Mucosa of rectum (tissue), 2 donors: ENCODE measurements around the gene TMEM178A.

Source experiments
- H3K27ac ChIP-seq, 2 donors: one replicate each; pipeline ENCODE4 v1.7.0; 2013; ENCODE audit warnings: inconsistent platforms in 2 of 2, low read depth in 2 of 2, low read length in 2 of 2
- H3K27me3 ChIP-seq, 2 donors: one replicate each; pipeline ENCODE4 v1.7.0; 2013; ENCODE audit warnings: low read length in 2 of 2; ENCODE audit not compliant: control insufficient read depth in 2 of 2, insufficient read depth in 2 of 2
- H3K36me3 ChIP-seq, 2 donors: one replicate each; pipeline ENCODE4 v1.7.0; 2013; ENCODE audit warnings: low read length in 2 of 2; ENCODE audit not compliant: control insufficient read depth in 2 of 2, insufficient read depth in 2 of 2
- H3K4me1 ChIP-seq, 2 donors: one replicate each; pipeline ENCODE4 v1.7.0; 2013; ENCODE audit warnings: low read length in 2 of 2, mild to moderate bottlenecking in 1 of 2; ENCODE audit not compliant: control insufficient read depth in 2 of 2, insufficient read depth in 2 of 2
- H3K4me3 ChIP-seq, 2 donors: one replicate each; pipeline ENCODE4 v1.7.0; 2013; ENCODE audit warnings: low read length in 2 of 2
- H3K9ac ChIP-seq, 2 donors: one replicate each; pipeline ENCODE4 v1.7.0; 2013; ENCODE audit warnings: low read length in 2 of 2, low read depth in 1 of 2, mild to moderate bottlenecking in 1 of 2
- H3K9me3 ChIP-seq, 2 donors: one replicate each; pipeline ENCODE4 v1.7.0; 2013; ENCODE audit warnings: low read length in 2 of 2; ENCODE audit not compliant: control insufficient read depth in 2 of 2
- donor health status: healthy.
- donor health status: Normal muscosa, but diverticular disease.

TMEM178A gene

DNA sequence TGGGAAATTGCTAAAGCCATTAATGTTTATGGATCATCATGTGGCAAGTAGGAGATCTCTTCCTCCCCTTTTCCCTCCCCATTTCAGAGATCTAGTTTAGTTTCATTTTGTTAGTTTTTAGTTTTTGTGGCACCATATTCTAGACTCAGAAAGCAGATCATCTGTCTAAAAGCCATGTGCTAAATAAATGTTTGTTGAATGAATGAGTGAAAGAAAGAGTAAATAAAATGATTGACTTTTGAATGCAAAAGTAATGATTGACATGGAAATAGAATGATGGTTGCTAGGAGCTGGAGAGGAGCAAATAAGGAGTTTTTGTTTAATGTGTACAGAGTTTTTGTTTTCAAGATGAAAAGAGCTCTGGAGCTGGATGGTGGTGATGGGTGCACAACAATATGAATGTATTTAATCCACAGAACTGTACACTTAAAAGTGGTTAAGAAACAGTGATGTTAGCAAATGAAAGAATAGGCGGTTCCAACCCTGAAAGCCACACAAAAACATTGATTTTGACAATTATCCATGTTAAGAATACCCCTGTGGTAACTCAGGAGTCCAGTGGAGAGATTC is 23.6 kb downstream of the TMEM178A start:
- Histone ChIP-seq H3K27ac (no peak overlapping the region), H3K4me3 (no peak overlapping the region), H3K9me3 (no peaks in the 10 kb centered on the region), H3K4me1 (no peaks in the 10 kb centered on the region), H3K27me3 (no peaks in the 10 kb centered on the region), H3K9ac (no peak overlapping the region), H3K36me3 (no peaks in the 10 kb centered on the region)

DNA sequence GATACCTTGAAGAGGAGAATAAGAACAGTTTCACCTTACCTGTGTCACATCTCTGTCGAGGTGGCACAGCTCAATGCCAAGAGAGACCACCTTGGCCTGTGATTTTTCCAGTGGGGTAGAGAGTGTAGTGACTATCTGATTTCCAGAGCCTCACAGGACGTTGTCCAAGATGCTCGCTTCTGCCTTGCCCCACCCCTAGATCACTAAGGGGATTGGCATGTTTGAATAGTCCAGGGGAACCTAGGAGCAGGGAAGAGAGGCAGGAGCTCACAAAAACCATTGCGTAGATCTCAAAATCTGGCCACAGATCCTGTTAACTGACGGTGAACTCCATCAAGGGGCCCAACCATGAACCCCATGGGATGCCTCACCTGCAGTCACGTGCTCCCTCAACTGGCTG is 24.2 kb downstream of the TMEM178A start:
- no peaks in the 10 kb centered on the region for H3K27me3 ChIP-seq
- H3K4me1 ChIP-seq, result no peaks in the 10 kb centered on the region
- no peak overlapping the region for H3K27ac ChIP-seq
- no peak overlapping the region for H3K4me3 ChIP-seq
- no peak overlapping the region for H3K9ac ChIP-seq
- H3K36me3 ChIP-seq, result no peaks in the 10 kb centered on the region
- H3K9me3 ChIP-seq, result no peaks in the 10 kb centered on the region

DNA sequence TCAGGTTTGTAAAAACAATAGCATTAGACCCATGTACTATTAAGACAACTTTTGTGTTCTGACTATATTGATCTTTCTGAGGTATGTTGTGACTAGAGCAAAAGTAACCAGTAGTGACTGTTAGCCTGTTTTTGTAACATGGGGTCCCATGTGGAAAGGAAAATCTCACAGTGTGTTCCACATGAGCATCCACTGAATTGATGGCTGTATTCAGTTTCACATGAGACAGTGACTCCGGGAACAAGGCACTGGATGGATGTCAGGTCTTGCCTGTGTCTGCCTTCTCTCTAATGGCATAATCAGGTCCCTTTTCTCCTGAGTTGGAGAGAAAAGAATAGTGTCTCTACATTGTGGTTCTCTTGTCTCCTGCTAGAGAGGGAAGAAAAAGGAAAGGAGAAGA is 27.5 kb downstream of the TMEM178A start:
- Histone ChIP-seq H3K36me3 (no peaks in the 10 kb centered on the region), H3K9me3 (no peaks in the 10 kb centered on the region), H3K4me3 (no peak overlapping the region), H3K27me3 (no peaks in the 10 kb centered on the region), H3K9ac (no peak overlapping the region), H3K4me1 (no peaks in the 10 kb centered on the region), H3K27ac (no peak overlapping the region)

DNA sequence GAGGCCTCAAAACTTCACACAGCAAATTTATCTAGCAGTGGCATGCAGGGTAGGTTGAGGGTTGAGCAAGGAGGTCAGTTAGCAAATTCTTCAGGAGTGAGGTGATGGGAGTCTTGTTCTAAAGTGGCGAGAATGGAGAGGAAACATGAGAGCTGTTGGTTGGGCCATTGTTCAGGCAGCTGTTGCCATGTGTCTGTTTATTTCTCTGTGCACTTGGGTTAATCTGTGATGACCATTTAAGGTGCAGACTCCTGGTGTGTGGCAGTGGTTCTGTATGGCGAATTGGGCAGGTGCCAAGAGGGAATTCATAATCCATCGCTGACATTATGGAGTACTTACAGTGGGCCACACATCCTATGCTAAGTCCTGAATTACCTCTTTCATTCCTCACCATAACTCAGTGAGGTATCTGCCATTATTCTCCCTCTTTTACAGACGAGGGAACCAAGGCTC is 30.4 kb downstream of the TMEM178A start:
- Histone ChIP-seq H3K9ac (no peak overlapping the region), H3K27ac (no peak overlapping the region), H3K36me3 (no peaks in the 10 kb centered on the region), H3K4me3 (no peak overlapping the region), H3K9me3 (peaks cover 0 to 4% of the 10 kb centered on the region in 2 donors), H3K4me1 (no peaks in the 10 kb centered on the region), H3K27me3 (no peaks in the 10 kb centered on the region)

DNA sequence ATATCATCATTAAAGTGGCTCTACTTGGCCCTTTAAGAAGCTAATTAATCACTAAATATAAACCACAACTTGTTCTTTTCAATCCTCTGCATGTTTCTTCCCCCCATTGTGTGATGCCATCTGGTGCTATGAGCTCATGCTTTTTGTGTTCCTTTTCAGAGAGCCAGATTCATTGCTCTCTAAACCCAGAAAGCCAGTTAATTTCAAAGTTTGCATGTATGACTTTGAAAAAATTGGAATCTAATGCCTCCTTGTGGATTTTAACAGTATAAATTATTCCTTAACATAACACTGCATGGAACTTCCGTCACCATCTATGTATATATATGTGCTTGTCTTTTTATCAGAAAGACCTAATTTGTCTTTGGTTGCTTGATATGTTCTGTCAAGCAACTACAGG is 31.1 kb downstream of the TMEM178A start:
- Histone ChIP-seq H3K9ac (no peak overlapping the region), H3K36me3 (no peaks in the 10 kb centered on the region), H3K4me3 (no peak overlapping the region), H3K27ac (no peak overlapping the region), H3K27me3 (no peaks in the 10 kb centered on the region), H3K9me3 (peaks cover 0 to 5% of the 10 kb centered on the region in 2 donors), H3K4me1 (no peaks in the 10 kb centered on the region)

DNA sequence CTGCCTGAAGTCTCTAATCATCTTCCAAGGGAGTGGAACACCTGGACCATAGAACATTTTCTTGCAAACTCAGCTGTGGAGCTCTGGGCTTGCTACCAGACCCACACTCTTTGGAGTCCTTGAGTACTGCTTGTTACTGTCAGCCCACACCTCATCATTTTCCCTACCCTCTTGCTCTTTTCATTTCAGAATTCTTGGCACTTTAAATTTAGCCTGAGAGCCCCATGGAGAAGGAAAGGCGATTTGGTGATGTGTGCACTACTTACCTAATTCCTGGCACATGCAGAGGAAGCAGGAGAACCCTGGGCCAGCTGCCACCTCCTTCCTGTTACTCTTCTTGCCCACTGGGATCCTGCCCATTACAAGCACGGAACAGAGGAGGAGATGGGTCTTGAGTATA is 31.7 kb downstream of the TMEM178A start:
- Histone ChIP-seq H3K27ac (no peak overlapping the region), H3K4me1 (no peaks in the 10 kb centered on the region), H3K36me3 (no peaks in the 10 kb centered on the region), H3K27me3 (no peaks in the 10 kb centered on the region), H3K9ac (no peak overlapping the region), H3K9me3 (peaks cover 4 to 9% of the 10 kb centered on the region in 2 donors), H3K4me3 (no peak overlapping the region)

DNA sequence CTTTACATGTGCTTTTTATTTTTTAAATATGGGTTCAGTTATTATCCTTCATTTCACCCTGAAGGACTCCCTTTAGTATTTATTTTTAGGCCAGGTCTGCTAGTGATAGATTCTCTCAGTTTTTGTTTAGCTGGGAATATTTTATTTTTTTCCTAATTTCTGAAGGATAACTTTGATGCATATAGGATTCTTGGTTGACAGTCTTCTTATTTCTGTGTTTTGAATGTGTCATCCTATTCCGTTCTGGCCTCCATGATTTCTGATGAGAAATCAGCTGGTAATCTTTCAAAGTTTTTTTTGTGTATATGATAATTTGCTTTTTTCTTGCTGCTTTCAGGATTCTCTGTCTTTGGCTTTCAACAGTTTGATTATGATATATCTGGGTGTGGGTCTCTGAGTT is 35.4 kb downstream of the TMEM178A start:
- H3K4me1 ChIP-seq, result no peaks in the 10 kb centered on the region
- no peaks in the 10 kb centered on the region for H3K36me3 ChIP-seq
- H3K27me3 ChIP-seq, result peaks cover 0 to under 1% of the 10 kb centered on the region in 2 donors
- H3K4me3 ChIP-seq, result no peak overlapping the region
- no peak overlapping the region for H3K9ac ChIP-seq
- H3K27ac ChIP-seq, result no peak overlapping the region
- peaks cover 4 to 9% of the 10 kb centered on the region in 2 donors for H3K9me3 ChIP-seq

DNA sequence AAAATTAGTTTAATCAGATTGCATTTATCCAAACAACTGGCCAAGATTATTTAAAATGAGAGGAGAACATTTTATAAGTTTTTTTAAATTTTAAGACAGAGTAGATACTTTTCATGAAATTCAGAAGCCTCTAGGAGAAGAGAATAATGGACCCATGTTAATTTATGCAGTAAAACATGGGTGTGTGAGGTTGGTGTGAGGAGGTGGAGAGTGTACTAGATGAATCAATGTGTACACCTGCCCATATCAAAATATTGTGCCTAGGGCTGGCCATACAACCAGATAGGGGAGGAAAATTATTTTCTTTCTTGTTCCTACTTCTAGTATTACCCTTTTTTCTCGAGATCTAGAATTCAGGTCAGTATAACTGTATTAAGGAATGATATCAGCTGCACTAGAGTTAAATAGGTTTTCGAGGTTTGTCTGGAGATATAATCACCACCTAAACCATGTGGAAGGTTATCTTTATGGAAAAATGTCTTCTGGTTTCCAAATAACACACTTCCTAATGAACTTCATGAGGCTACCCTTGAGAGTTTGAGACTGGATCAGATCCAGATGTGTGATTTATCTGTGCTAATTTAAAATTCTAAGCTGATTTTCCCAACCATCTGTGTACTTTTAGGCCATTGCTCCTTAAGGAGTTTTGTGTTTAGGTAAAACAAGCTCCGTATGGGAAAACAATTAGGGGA is 37.6 kb downstream of the TMEM178A start:
- peaks cover 4 to 9% of the 10 kb centered on the region in 2 donors for H3K9me3 ChIP-seq
- no peak overlapping the region for H3K9ac ChIP-seq
- H3K36me3 ChIP-seq, result no peaks in the 10 kb centered on the region
- H3K27me3 ChIP-seq, result peaks cover 0 to 2% of the 10 kb centered on the region in 2 donors
- H3K4me3 ChIP-seq, result no peak overlapping the region
- H3K4me1 ChIP-seq, result no peaks in the 10 kb centered on the region
- no peak overlapping the region for H3K27ac ChIP-seq

DNA sequence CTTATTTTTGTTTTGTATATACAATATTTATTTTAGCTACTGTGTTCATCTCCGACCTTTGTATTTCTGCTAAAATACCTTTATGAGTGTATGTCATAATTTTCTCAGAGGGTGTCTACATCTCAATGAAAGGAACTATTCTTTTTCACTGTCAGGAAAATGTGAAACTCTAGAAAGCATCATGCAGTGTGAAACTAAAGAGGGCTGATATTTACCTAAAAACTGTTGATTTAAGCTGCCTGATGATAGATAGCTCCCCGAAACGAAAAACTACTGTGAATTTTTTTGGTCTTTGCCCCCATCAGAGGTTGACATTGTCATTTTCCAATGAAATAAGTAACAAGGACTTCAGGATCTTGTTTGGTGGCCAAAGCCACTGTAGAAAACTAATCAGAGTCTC is 38.8 kb downstream of the TMEM178A start:
- Histone ChIP-seq H3K9me3 (peaks cover 4 to 9% of the 10 kb centered on the region in 2 donors), H3K4me1 (no peaks in the 10 kb centered on the region), H3K27me3 (peaks cover 0 to 2% of the 10 kb centered on the region in 2 donors), H3K9ac (no peak overlapping the region), H3K4me3 (no peak overlapping the region), H3K27ac (no peak overlapping the region), H3K36me3 (no peaks in the 10 kb centered on the region)

DNA sequence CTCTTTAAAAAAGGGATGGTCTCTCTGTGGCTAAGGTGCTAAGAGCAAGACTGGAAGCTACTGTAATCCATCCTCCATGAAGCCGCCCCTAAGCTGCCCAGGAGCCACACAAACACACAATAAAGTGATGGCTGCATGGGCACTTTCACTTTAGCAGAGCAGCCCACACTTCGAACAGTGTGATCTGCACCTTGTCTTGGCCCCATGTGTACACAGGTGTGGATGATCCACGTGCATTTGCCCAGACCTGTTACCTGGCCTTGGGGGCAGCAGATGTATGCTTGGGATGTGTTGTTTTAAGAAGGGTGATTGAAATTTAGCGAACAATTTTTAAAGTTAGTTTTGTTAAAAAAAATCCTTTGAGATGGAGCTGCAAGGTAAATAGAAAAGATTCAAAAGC is 39.9 kb downstream of the TMEM178A start:
- peaks cover 4 to 9% of the 10 kb centered on the region in 2 donors for H3K9me3 ChIP-seq
- H3K27me3 ChIP-seq, result peaks cover 0 to 2% of the 10 kb centered on the region in 2 donors
- no peak overlapping the region for H3K4me3 ChIP-seq
- H3K27ac ChIP-seq, result no peak overlapping the region
- no peaks in the 10 kb centered on the region for H3K36me3 ChIP-seq
- H3K4me1 ChIP-seq, result no peaks in the 10 kb centered on the region
- no peak overlapping the region for H3K9ac ChIP-seq
